A549 (cell line): Measurements from ENCODE around the gene SSH2.

Experiments
- CBX8 ChIP-seq: fragments of 200-600 bp; sonication (generic); IDR thresholded peaks from 2 replicates; pipeline ENCODE4 v1.6.1; 2016
- KDM5A ChIP-seq: fragments of 200-600 bp; sonication (generic); IDR thresholded peaks from 2 replicates; pipeline ENCODE4 v1.6.1; 2016; ENCODE audit warnings: antibody characterized with exemption, mild to moderate bottlenecking
- ZNF302 ChIP-seq: fragments of 250-450 bp; sonication (Bioruptor Pico); IDR thresholded peaks from 2 replicates; pipeline ENCODE4 v1.9.0; 2021; ENCODE audit warnings: inconsistent platforms, mild to moderate bottlenecking, moderate library complexity
- TF ChIP-seq, protein P1 (sequence below): fragments of 450-650 bp; IDR thresholded peaks from 2 replicates; pipeline ENCODE4 v1.6.1; 2014; ENCODE audit warnings: antibody characterized with exemption

- TF ChIP-seq, protein P1, sequence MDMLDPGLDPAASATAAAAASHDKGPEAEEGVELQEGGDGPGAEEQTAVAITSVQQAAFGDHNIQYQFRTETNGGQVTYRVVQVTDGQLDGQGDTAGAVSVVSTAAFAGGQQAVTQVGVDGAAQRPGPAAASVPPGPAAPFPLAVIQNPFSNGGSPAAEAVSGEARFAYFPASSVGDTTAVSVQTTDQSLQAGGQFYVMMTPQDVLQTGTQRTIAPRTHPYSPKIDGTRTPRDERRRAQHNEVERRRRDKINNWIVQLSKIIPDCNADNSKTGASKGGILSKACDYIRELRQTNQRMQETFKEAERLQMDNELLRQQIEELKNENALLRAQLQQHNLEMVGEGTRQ, result no peak
- no peak for TF ChIP-seq CBX8
- TF ChIP-seq ZNF302, result no peak
- TF ChIP-seq KDM5A, result no peak
Measured at GRCh38 chr17:29624586-29624985, 305.4 kb downstream of the SSH2 start.
